ENCODE data around the gene TFDP1. TPM values are rescaled to one million over a fixed set of nuclear protein-coding genes. Genes with fewer than 3 reads are reported as not detected.

Gene TFDP1
- total RNA-seq, 3 donors from 2014 or later = 31.8 to 34.0 (median 33.3) TPM

DNA sequence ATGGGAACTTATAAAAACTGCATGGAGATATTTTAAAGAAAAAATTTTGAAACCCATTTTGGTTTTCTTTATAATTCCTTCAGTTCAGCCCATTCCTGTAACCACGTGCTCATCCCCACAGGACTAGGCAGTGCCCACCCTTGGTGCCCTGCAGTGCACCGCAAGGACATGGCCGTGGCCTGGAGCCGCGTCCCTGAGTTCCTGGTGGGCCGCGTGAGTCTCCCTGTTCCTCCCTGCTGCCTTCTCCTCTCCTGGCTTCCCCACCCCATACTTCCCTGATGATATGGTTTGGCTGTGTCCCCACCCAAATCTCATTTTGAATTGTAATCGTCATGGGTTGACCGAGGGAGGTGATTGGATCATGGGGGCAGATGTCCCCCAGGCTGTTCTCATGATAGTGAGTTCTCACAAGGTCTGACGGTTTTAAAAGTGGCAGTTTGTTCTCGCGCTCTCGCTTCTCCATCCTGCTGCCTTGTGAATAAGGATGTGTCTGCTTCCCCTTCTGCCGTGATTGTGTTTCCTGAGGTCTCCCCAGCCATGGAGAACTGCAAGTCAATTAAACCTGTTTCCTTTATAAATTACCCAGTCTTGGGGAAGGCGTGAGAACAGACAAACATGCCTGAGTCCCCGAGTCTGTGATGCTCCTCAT is 31.6 kb upstream of the TFDP1 start:
- Histone ChIP-seq H3K4me1 (no peaks in the 10 kb centered on the region), H3K36me3 (no peaks in the 10 kb centered on the region), H3K4me3 (no peak overlapping the region), H3K27ac (peak overlapping the region in 1 of 2 donors; percentile 11), H3K9me3 (no peaks in the 10 kb centered on the region), H3K27me3 (no peaks in the 10 kb centered on the region)
- intact Hi-C loops (cut with DNase I; ENCODE audit: low total_unique reads) = no loop called here
- no peak for TF ChIP-seq POLR2A (IDR thresholded peaks at IDR 0.05)
- TF ChIP-seq, protein P1, sequence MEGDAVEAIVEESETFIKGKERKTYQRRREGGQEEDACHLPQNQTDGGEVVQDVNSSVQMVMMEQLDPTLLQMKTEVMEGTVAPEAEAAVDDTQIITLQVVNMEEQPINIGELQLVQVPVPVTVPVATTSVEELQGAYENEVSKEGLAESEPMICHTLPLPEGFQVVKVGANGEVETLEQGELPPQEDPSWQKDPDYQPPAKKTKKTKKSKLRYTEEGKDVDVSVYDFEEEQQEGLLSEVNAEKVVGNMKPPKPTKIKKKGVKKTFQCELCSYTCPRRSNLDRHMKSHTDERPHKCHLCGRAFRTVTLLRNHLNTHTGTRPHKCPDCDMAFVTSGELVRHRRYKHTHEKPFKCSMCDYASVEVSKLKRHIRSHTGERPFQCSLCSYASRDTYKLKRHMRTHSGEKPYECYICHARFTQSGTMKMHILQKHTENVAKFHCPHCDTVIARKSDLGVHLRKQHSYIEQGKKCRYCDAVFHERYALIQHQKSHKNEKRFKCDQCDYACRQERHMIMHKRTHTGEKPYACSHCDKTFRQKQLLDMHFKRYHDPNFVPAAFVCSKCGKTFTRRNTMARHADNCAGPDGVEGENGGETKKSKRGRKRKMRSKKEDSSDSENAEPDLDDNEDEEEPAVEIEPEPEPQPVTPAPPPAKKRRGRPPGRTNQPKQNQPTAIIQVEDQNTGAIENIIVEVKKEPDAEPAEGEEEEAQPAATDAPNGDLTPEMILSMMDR (IDR thresholded peaks at IDR 0.05) = no peak
- no peak for TF ChIP-seq POLR2AphosphoS5 (IDR thresholded peaks at IDR 0.05)
- peak; percentile 12 to 40 for DNase-seq (ENCODE audit: low spot score in 2 of 2)

DNA sequence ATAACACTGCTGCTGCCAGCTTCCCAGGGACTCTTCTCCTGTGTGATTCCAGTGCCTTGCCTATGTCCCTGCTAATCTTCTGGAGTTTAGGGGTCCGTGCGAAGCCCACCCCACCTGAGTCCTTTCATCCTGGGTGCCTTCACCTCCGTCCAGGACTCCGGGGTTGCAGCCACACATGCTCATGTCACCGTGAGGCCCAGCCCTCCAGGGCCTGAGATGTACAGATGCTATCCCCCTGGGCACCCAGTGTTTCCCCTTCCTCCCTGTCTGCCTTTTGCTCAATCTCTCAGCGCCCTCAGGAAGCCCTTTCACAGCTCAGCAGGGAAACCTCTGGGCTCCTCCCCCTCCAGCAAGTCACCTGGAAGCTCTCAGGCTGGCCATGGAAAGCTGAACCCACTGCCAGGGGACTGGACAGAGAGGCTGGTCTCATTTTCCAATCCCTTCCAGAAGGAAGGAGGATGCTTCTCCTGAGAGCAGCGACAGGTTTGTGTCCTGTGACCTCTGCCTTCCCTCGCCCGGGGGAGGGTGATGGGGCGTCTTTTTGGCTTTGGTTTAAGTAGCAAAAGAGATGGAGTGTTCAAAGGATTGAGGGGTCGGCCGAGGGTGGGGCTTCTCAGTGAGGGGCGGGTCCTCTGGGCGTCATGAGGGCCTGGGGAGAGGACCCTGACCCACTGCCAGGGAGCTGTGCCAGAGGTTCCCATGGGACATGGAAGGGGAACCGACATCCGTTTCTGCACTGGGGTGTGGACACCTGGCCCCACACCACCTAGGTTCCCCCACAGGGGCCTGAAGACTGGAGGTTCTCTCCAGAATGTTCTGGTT is 30.8 kb upstream of the TFDP1 start:
- Histone ChIP-seq H3K4me1 (no peaks in the 10 kb centered on the region), H3K4me3 (no peak overlapping the region), H3K27ac (peak overlapping the region in 1 of 2 donors; percentile 11), H3K36me3 (no peaks in the 10 kb centered on the region), H3K9me3 (no peaks in the 10 kb centered on the region), H3K27me3 (no peaks in the 10 kb centered on the region)
- intact Hi-C loops (cut with DNase I; ENCODE audit: low total_unique reads) = no loop called here
- DNase-seq (ENCODE audit: low spot score in 2 of 2) = peak; percentile 11 to 48
- TF ChIP-seq POLR2AphosphoS5 (IDR thresholded peaks at IDR 0.05) (no peak), POLR2A (IDR thresholded peaks at IDR 0.05) (no peak)
- TF ChIP-seq, protein P1 (IDR thresholded peaks at IDR 0.05) = no peak

DNA sequence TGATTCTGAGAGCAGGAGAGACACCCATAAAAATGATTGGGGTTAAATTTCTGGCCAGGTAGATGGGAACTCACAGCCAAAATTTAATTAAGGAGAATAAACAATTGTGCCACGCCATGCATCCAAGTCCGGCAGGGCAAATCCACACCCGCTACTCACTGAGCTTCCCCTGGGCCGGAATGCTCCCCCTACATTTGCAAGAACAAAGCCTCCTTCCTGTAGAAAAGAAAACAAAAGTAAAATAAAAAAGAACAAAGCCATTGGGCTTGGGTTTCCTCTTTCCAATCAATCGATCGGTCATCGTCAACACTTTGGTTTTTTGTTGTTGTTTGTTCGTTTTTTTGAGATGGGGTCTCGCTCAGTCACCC is 30.2 kb upstream of the TFDP1 start:
- intact Hi-C loops (cut with DNase I; ENCODE audit: low total_unique reads) = no loop called here
- Histone ChIP-seq H3K4me1 (no peaks in the 10 kb centered on the region), H3K9me3 (no peaks in the 10 kb centered on the region), H3K27ac (no peak overlapping the region), H3K36me3 (no peaks in the 10 kb centered on the region), H3K4me3 (no peak overlapping the region), H3K27me3 (no peaks in the 10 kb centered on the region)
- peak; percentile 6 to 22 for DNase-seq (ENCODE audit: low spot score in 2 of 2)
- TF ChIP-seq, protein P1 (IDR thresholded peaks at IDR 0.05) = no peak
- TF ChIP-seq POLR2A (IDR thresholded peaks at IDR 0.05) = no peak
- no peak for TF ChIP-seq POLR2AphosphoS5 (IDR thresholded peaks at IDR 0.05)

DNA sequence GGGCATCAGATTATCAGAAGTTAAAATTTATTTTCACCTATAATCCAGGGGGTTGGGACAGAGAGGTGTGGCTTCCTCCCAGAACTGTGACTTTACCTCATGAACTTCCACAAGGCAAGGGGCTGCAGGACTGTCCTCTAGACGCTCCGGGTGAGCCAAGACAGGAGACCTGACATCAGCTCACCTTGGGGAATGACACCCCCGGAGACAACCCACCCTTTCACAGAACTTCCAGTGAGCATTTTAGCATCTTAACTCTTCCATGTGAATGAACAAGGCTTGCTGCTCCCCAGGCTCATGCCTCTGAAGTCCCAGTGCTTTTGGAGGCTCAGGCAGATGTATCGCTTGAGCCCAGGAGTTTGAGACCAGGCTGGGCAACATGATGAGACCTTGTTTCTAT is 29.4 kb upstream of the TFDP1 start:
- Histone ChIP-seq H3K27me3 (no peaks in the 10 kb centered on the region), H3K4me3 (no peak overlapping the region), H3K36me3 (no peaks in the 10 kb centered on the region), H3K4me1 (no peaks in the 10 kb centered on the region), H3K9me3 (no peaks in the 10 kb centered on the region), H3K27ac (no peak overlapping the region)
- intact Hi-C loops (cut with DNase I; ENCODE audit: low total_unique reads) = no loop called here
- TF ChIP-seq, protein P1 (IDR thresholded peaks at IDR 0.05) = no peak
- TF ChIP-seq POLR2A (IDR thresholded peaks at IDR 0.05) (no peak), POLR2AphosphoS5 (IDR thresholded peaks at IDR 0.05) (no peak)
- peak in 1 of 2 donors; percentile 27 for DNase-seq (ENCODE audit: low spot score in 2 of 2)

DNA sequence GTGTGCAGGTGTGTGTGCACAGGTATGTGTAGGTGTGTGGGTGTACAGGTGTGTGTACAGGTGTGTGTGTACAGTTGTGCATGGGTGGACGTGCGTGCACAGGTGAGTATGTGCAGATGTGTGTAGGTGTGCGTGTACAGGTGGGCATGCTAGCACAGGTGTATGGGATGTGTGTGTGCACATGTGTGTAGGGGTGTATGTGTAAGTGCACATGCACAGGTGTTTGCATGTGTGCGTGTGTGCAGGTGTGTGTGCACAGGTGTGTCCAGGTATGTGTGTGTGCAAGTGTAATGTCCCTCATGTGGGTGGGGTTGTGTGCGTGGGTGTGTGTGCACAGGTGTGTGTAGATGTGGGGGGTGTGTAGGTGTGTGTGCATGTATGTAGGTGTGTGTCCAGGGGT is 27.5 kb upstream of the TFDP1 start:
- no peak overlapping the region for H3K4me3 ChIP-seq
- no peak for TF ChIP-seq POLR2AphosphoS5 (IDR thresholded peaks at IDR 0.05)
- no peak for TF ChIP-seq POLR2A (IDR thresholded peaks at IDR 0.05)
- TF ChIP-seq, protein P1 (IDR thresholded peaks at IDR 0.05) = no peak
- no peaks in the 10 kb centered on the region for H3K36me3 ChIP-seq
- no peaks in the 10 kb centered on the region for H3K27me3 ChIP-seq
- H3K4me1 ChIP-seq = no peaks in the 10 kb centered on the region
- DNase-seq (ENCODE audit: low spot score in 2 of 2) = peak in 1 of 2 donors; percentile 10
- H3K27ac ChIP-seq = no peak overlapping the region
- intact Hi-C loops (cut with DNase I; ENCODE audit: low total_unique reads) = no loop called here
- H3K9me3 ChIP-seq = no peaks in the 10 kb centered on the region

Measured in breast epithelium (tissue), 4 donors.